HCT116 (cell line): ENCODE results near the gene TNFAIP2. TPM values are rescaled to one million over a fixed set of nuclear protein-coding genes. Genes with fewer than 3 reads are reported as not detected.

ENCODE experiments used
- ATAC-seq: fragments of 200-7000 bp; cut with Tn5 transposase; 2 replicates; pipeline ENCODE4 v1.9.1; 2020; ENCODE audit warnings: mild to moderate bottlenecking, moderate library complexity
- BruUV-seq: library from RNA; stranded (reverse); fragments of 400-500 nt; replicated peaks from 2 replicates; lab custom pipeline; 2021; lab: Mats Ljungman, UMichigan
- CTCF ChIA-PET: fragments of 300-600 bp; sonication (Branson Sonifier 250); formaldehyde crosslinking; loops from one replicate; lab custom pipeline; 2021; ENCODE audit warnings: antibody characterized with exemption; lab: Charles Lee
- POLR2A ChIA-PET: fragments of 300-600, 350-600 bp; sonication (Branson Sonifier 250); formaldehyde crosslinking; loops from one replicate; lab custom pipeline; 2021; ENCODE audit warnings: antibody characterized with exemption; lab: Charles Lee
- RAD21 ChIA-PET, 2 experiments: fragments of 300-600 bp; sonication (Branson Sonifier 250); formaldehyde crosslinking; loops; one replicate each; lab custom pipeline; 2023; ENCODE audit warnings: low total read pairs in 2 of 2; ENCODE audit not compliant: uncharacterized antibody in 2 of 2, unreplicated experiment in 2 of 2, low non-redundant PET in 1 of 2; lab: Charles Lee
- DNase-seq: peaks from one replicate; pipeline ENCODE4 v3.0.0-alpha.2; 2010; ENCODE audit warnings: low read depth, low spot score
- H2AFZ ChIP-seq: fragments of 200-600 bp; shearing (Covaris generic), sonication (generic); 2 replicates; pipeline ENCODE4 v1.6.1; 2017; ENCODE audit warnings: low read depth, mixed run types, mixed read lengths, antibody characterized with exemption, low read length; ENCODE audit not compliant: poor library complexity, severe bottlenecking
- H3K27ac ChIP-seq: 2 replicates; pipeline ENCODE4 v1.5.1; 2012; ENCODE audit warnings: low read depth, low read length
- H3K27me3 ChIP-seq: fragments of 200-600 bp; sonication (generic); 2 replicates; pipeline ENCODE4 v1.6.1; 2016; ENCODE audit warnings: mixed run types, low read length, mixed read lengths; ENCODE audit not compliant: insufficient read depth
- H3K36me3 ChIP-seq, 2 experiments: fragments of 200-500 bp in 1 of 2; fragments of 200-600 bp in 1 of 2; sonication (Bioruptor generic) in 1 of 2; sonication (generic) in 1 of 2; 2 replicates each; pipeline versions ENCODE4 v1.5.1 to v1.6.1; 2014 to 2016; ENCODE audit warnings: low read length in 2 of 2, inconsistent platforms in 1 of 2, mixed read lengths in 1 of 2, mixed run types in 1 of 2; ENCODE audit not compliant: insufficient read depth in 2 of 2, control insufficient read depth in 1 of 2
- H3K4me1 ChIP-seq, 2 experiments: fragments of 200-600 bp in 1 of 2; sonication (generic) in 1 of 2; 2 replicates each; pipeline versions ENCODE4 v1.5.1 to v1.6.1; 2012 to 2017; ENCODE audit warnings: low read length in 2 of 2, inconsistent platforms in 1 of 2, mild to moderate bottlenecking in 1 of 2, mixed read lengths in 1 of 2, mixed run types in 1 of 2, moderate library complexity in 1 of 2; ENCODE audit not compliant: insufficient read depth in 2 of 2, control insufficient read depth in 1 of 2
- H3K4me2 ChIP-seq: fragments of 200-600 bp; sonication (generic); 2 replicates; pipeline ENCODE4 v1.6.1; 2017; ENCODE audit warnings: mixed run types, low read length, mixed read lengths
- H3K4me3 ChIP-seq, 2 experiments: fragments of 200-600 bp in 1 of 2; sonication (generic) in 1 of 2; replicated peaks in 1 of 2; 2 replicates each; pipeline ENCODE4 v1.5.1; 2011 to 2016; ENCODE audit warnings: low read length in 2 of 2, control low read depth in 1 of 2, low read depth in 1 of 2, mild to moderate bottlenecking in 1 of 2, mixed read lengths in 1 of 2, mixed run types in 1 of 2
- H3K79me2 ChIP-seq: fragments of 200-600 bp; sonication (generic); 2 replicates; pipeline ENCODE4 v1.6.1; 2017; ENCODE audit warnings: mild to moderate bottlenecking, mixed run types, low read length, moderate library complexity, mixed read lengths; ENCODE audit not compliant: insufficient read depth
- H3K9ac ChIP-seq: fragments of 200-600 bp; sonication (generic); 2 replicates; pipeline ENCODE4 v1.6.1; 2016; ENCODE audit warnings: low read length, mixed read lengths
- H3K9me2 ChIP-seq: fragments of 200-600 bp; sonication (generic), shearing (Covaris generic); 2 replicates; pipeline ENCODE4 v1.6.1; 2017; ENCODE audit warnings: mixed run types, mild to moderate bottlenecking, moderate library complexity; ENCODE audit not compliant: insufficient read depth
- H3K9me3 ChIP-seq, 2 experiments: fragments of 200-500 bp in 1 of 2; fragments of 200-600 bp in 1 of 2; sonication (Bioruptor generic) in 1 of 2; sonication (generic) in 1 of 2; 2 replicates each; pipeline ENCODE4 v1.6.1; 2014 to 2017; ENCODE audit warnings: low read length in 2 of 2, mixed read lengths in 2 of 2, inconsistent platforms in 1 of 2, low read depth in 1 of 2, mild to moderate bottlenecking in 1 of 2, mixed run types in 1 of 2, moderate library complexity in 1 of 2; ENCODE audit not compliant: control insufficient read depth in 1 of 2, insufficient read depth in 1 of 2
- H4K20me1 ChIP-seq: fragments of 200-600 bp; sonication (generic), shearing (Covaris generic); 2 replicates; pipeline ENCODE4 v1.6.1; 2017; ENCODE audit warnings: mixed run types, mild to moderate bottlenecking, moderate library complexity; ENCODE audit not compliant: insufficient read depth
- CTCF ChIP-seq, 3 experiments: fragments of 200-600 bp in 1 of 3; sonication (generic) in 1 of 3; IDR thresholded peaks in 2 of 3; conservative IDR thresholded peaks in 1 of 3; 2 replicates each; pipeline ENCODE4 v1.5.1; 2012 to 2017; ENCODE audit warnings: low read depth in 2 of 3, low read length in 2 of 3, antibody characterized with exemption in 1 of 3, borderline replicate concordance in 1 of 3, control low read depth in 1 of 3, mild to moderate bottlenecking in 1 of 3, mixed read lengths in 1 of 3, mixed run types in 1 of 3, moderate library complexity in 1 of 3; ENCODE audit not compliant: insufficient read depth in 1 of 3
- POLR2AphosphoS5 ChIP-seq: IDR thresholded peaks from 2 replicates; pipeline ENCODE4 v1.6.1; 2011; ENCODE audit warnings: mild to moderate bottlenecking, low read depth, low read length, moderate library complexity
- intact Hi-C: fragments of 100-400 bp; cut with micrococcal nuclease; formaldehyde crosslinking; loops from 2 replicates; pipeline ENCODE4 v1.10.0; 2022
- total RNA-seq: library from RNA; stranded (reverse); gene quantifications from one replicate; pipeline ENCODE4 v1.2.1, GENCODE V29; 2021; ENCODE audit not compliant: unreplicated experiment

The TNFAIP2 gene
- total RNA-seq, 1 experiment from 2014 or later = 74.8 TPM

GRCh38 chr14:103104654-103105452 is 18.4 kb upstream of the TNFAIP2 start:
- Histone ChIP-seq H3K27ac (no peak overlapping the region; the same call in 1 of the 2 replicates), H3K9ac (no peak overlapping the region), H3K4me1 (peaks cover 25 to 45% of the 10 kb centered on the region in 2 experiments), H4K20me1 (no peaks in the 10 kb centered on the region), H3K27me3 (no peaks in the 10 kb centered on the region), H3K4me3 (no peak overlapping the region; a peak in 1 of 4 replicates), H3K36me3 (no peaks in the 10 kb centered on the region), H3K9me3 (no peaks in the 10 kb centered on the region), H3K9me2 (no peaks in the 10 kb centered on the region), H3K79me2 (no peaks in the 10 kb centered on the region), H2AFZ (no peak overlapping the region), H3K4me2 (peak overlapping the region; percentile 60)
- TF ChIP-seq CTCF (IDR thresholded peaks at IDR 0.05 in 2 of 3, conservative IDR thresholded peaks at IDR 0.05 in 1 of 3; ENCODE audit: borderline replicate concordance in 1 of 3, insufficient read depth in 1 of 3, low read depth in 2 of 3, low read length in 2 of 3) (peak in 2 of 3 experiments; percentile 94 to 99; a peak in 4 of 6 replicates), POLR2AphosphoS5 (no peak)
- BruUV-seq = no TSS peak
- DNase-seq = no peak
- ATAC-seq = peak; percentile 83
- intact Hi-C loops = loop anchor here (1.0 kb wide), 3 partner anchors 36 to 187 kb away; no protein-coding TSS in a partner anchor
- ChIA-PET POLR2A (interaction anchor here (0.7 to 1.0 kb wide), 2 partner anchors 11 to 190 kb away, joined by 3 to 6 read pairs; partner anchors contain the start of gene EXOC3L4), RAD21 (interaction anchor here (0.5 to 2.1 kb wide), 17 partner anchors 8 to 416 kb away, joined by 3 to 18 read pairs (median 3); no protein-coding TSS in a partner anchor), CTCF (interaction anchor here (0.6 to 3.1 kb wide), 36 partner anchors 9 to 1389 kb away, joined by 3 to 41 read pairs (median 5); partner anchors contain the start of genes EXOC3L4 and TNFAIP2)
